Thyroid gland (tissue), 4 donors: Measurements from ENCODE around the gene ZNF606.

ENCODE experiments used
- CTCF ChIP-seq, 6 experiments: fragments of 200-600 bp in 3 of 6; fragments of 450-650 bp in 3 of 6; sonication (generic) in 3 of 6; IDR thresholded peaks; one replicate each; pipeline ENCODE4 v1.5.1; 2016 to 2019; ENCODE audit warnings: antibody characterized with exemption in 6 of 6, mild to moderate bottlenecking in 2 of 6, inconsistent platforms in 1 of 6, moderate library complexity in 1 of 6
- POLR2A ChIP-seq, 2 donors: fragments of 450-650 bp; IDR thresholded peaks; one replicate each; pipeline ENCODE4 v1.6.1; 2017; ENCODE audit warnings: antibody characterized with exemption in 2 of 2, mild to moderate bottlenecking in 2 of 2, moderate library complexity in 1 of 2

DNA sequence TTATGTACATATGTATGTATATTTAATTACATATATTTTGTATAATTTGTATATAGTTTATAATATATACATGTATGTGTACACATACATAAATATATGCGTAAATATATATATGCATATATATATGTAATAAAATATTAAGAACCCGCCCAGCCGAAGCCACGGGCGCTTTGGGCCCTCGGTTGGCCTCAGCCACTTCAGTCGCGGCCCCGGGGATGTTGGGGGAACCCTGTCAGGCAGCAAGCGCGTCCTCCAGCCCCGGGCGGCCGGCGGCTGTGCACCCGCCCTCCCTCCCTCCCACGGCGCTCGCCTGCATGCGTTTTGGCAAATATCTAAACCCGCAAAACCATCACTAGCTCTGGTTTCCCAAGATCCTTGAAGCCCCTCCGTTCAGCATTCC is 7.9 kb upstream of the ZNF606 start:
- TF ChIP-seq CTCF (IDR thresholded peaks at IDR 0.05) (no peak), POLR2A (IDR thresholded peaks at IDR 0.05) (no peak)
